MCF 10A (cell line): ENCODE data around the gene ZHX3. TPM values are rescaled to one million over a fixed set of nuclear protein-coding genes. Genes with fewer than 3 reads are reported as not detected.

Experiments used
- BruUV-seq: library from RNA; stranded (reverse); fragments of 400-500 nt; replicated peaks from 2 replicates; lab custom pipeline; 2021; lab: Mats Ljungman, UMichigan
- CTCF ChIA-PET: fragments of 300-600 bp; sonication (Branson Sonifier 250); formaldehyde crosslinking; extraction: SDS; loops from one replicate; lab custom pipeline; 2021; ENCODE audit warnings: antibody characterized with exemption, inconsistent platforms; lab: Yijun Ruan, JAX
- POLR2A ChIA-PET: fragments of 300-600, 350-650 bp; sonication (Branson Sonifier 250); formaldehyde crosslinking; extraction: SDS; loops from one replicate; lab custom pipeline; 2020; ENCODE audit warnings: antibody characterized with exemption, inconsistent platforms; lab: Yijun Ruan, JAX
- DNase-seq: peaks from one replicate; pipeline ENCODE4 v3.0.0-alpha.2; 2018; ENCODE audit not compliant: unreplicated experiment
- H3K27ac Mint-ChIP-seq: one replicate; pipeline ENCODE4 v1.8.0; 2022; ENCODE audit warnings: mild to moderate bottlenecking, low read depth, mixed read lengths; ENCODE audit not compliant: unreplicated experiment
- H3K27me3 Mint-ChIP-seq: one replicate; pipeline ENCODE4 v1.8.0; 2022; ENCODE audit warnings: mixed read lengths; ENCODE audit not compliant: insufficient read depth, unreplicated experiment
- H3K36me3 Mint-ChIP-seq: one replicate; pipeline ENCODE4 v1.8.0; 2022; ENCODE audit warnings: mild to moderate bottlenecking, moderate library complexity, mixed read lengths; ENCODE audit not compliant: insufficient read depth, unreplicated experiment
- H3K4me1 Mint-ChIP-seq: one replicate; pipeline ENCODE4 v1.8.0; 2022; ENCODE audit warnings: mixed read lengths; ENCODE audit not compliant: insufficient read depth, unreplicated experiment
- H3K4me3 Mint-ChIP-seq: one replicate; pipeline ENCODE4 v1.8.0; 2022; ENCODE audit warnings: mild to moderate bottlenecking, moderate library complexity, mixed read lengths; ENCODE audit not compliant: unreplicated experiment
- H3K9me3 Mint-ChIP-seq: one replicate; pipeline ENCODE4 v1.8.0; 2022; ENCODE audit warnings: mixed read lengths; ENCODE audit not compliant: unreplicated experiment
- CTCF ChIP-seq: fragments of 200-600 bp; IDR thresholded peaks from one replicate; pipeline ENCODE4 v1.8.0; 2022; ENCODE audit warnings: antibody characterized with exemption, mild to moderate bottlenecking; ENCODE audit not compliant: unreplicated experiment
- intact Hi-C: fragments of 100-400 bp; cut with micrococcal nuclease; formaldehyde crosslinking; loops from 2 replicates; pipeline ENCODE4 v1.14.1; 2022
- total RNA-seq: library from RNA; stranded (reverse); gene quantifications from 2 replicates; pipeline ENCODE4 v1.2.3, GENCODE V29; 2022

The ZHX3 gene
- total RNA-seq, 1 experiment from 2014 or later, result 34.1 TPM

- no peaks in the 10 kb centered on the region for H3K27me3 Mint-ChIP-seq
- POLR2A ChIA-PET, result interaction anchor here (0.6 to 1.4 kb wide), 3 partner anchors 9 to 117 kb away, joined by 3 read pairs; no protein-coding TSS in a partner anchor
- intact Hi-C loops, result no loop called here
- H3K9me3 Mint-ChIP-seq, result no peaks in the 10 kb centered on the region
- DNase-seq, result no peak
- peaks cover 28% of the 10 kb centered on the region for H3K36me3 Mint-ChIP-seq
- H3K4me1 Mint-ChIP-seq, result no peaks in the 10 kb centered on the region
- no TSS peak for BruUV-seq
- CTCF ChIA-PET, result interaction anchor here (0.9 to 3.3 kb wide), 4 partner anchors 9 to 177 kb away, joined by 3 to 20 read pairs (median 8); partner anchors contain the start of gene LPIN3
- TF ChIP-seq CTCF, result no peak
- H3K27ac Mint-ChIP-seq, result no peak overlapping the region
- H3K4me3 Mint-ChIP-seq, result no peak overlapping the region
Observed at GRCh38 chr20:41349943-41350342, 32.4 kb upstream of the ZHX3 start.

GRCh38 chr20:41349266-41349665, 31.7 kb upstream of the ZHX3 start:
- no peaks in the 10 kb centered on the region for H3K9me3 Mint-ChIP-seq
- H3K27ac Mint-ChIP-seq, result peak overlapping the region; percentile 36
- no peak overlapping the region for H3K4me3 Mint-ChIP-seq
- no peaks in the 10 kb centered on the region for H3K27me3 Mint-ChIP-seq
- ChIA-PET POLR2A (interaction anchor here (0.6 kb wide), 1 partner anchor 114 kb away, joined by 3 read pairs; no protein-coding TSS in a partner anchor), CTCF (interaction anchor here (1.3 to 3.3 kb wide), 3 partner anchors 8 to 62 kb away, joined by 6 to 20 read pairs (median 7); partner anchors contain the start of gene LPIN3)
- no TSS peak for BruUV-seq
- no peaks in the 10 kb centered on the region for H3K4me1 Mint-ChIP-seq
- DNase-seq, result no peak
- intact Hi-C loops, result no loop called here
- H3K36me3 Mint-ChIP-seq, result peaks cover 28% of the 10 kb centered on the region
- no peak for TF ChIP-seq CTCF

- ChIA-PET CTCF (interaction anchor here (0.6 to 3.3 kb wide), 4 partner anchors 8 to 203 kb away, joined by 3 to 20 read pairs (median 6); partner anchors contain the start of gene LPIN3), POLR2A (no interaction called here)
- H3K27ac Mint-ChIP-seq, result no peak overlapping the region
- no peak overlapping the region for H3K4me3 Mint-ChIP-seq
- H3K9me3 Mint-ChIP-seq, result no peaks in the 10 kb centered on the region
- H3K36me3 Mint-ChIP-seq, result peaks cover 28% of the 10 kb centered on the region
- TF ChIP-seq CTCF, result no peak
- no peak for DNase-seq
- no TSS peak for BruUV-seq
- H3K27me3 Mint-ChIP-seq, result no peaks in the 10 kb centered on the region
- peaks cover under 1% of the 10 kb centered on the region for H3K4me1 Mint-ChIP-seq
- intact Hi-C loops, result no loop called here
Observed at GRCh38 chr20:41348430-41349172, 31.1 kb upstream of the ZHX3 start.
